GM21526 (cell line): ENCODE data around the gene SERTAD2.

ENCODE experiments used
- ATAC-seq: cut with Tn5 transposase; IDR thresholded peaks from one replicate; pipeline ENCODE4 v1.9.1; 2021; ENCODE audit warnings: moderate library complexity; ENCODE audit not compliant: unreplicated experiment, low FRiP score

Gene SERTAD2

DNA sequence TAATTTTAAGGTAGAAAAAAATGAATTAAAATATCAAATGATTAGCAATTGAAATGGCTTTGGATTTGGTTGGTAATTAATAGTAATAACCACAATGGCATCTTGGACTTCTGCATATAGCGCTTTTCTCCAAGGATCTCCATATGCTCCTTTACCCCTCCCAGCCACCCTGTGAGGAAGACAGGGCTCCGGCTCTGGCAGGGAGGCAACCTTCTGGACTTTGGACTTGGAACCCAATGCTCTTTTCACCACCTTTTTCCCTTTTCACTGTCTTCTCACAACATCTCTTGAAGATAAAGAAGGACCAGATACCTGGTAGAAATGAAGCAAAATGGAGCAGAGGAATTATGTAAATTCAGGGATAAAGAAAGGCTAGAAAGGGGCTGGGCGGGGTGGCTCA, 23.8 kb upstream of the SERTAD2 start:
- ATAC-seq: no peak

DNA sequence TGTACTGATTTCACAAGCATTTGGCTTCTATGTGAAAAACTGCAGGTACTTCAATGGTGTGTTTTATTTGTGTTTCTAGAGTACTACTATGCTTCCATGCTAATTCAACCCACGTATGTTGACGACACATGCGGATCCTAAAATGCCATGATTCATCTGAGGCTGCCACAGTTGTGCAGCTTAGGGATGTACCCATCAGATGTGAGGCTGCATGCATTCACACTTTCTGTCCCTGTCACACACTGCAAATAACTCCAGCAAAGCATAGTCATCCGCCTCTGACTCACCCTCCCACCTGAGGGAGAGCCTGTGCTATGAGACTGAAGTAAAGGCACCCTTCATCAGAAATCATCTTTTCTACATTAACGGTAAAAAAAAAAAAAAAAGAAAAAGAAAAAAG, 22.1 kb upstream of the SERTAD2 start:
- no peak for ATAC-seq

DNA sequence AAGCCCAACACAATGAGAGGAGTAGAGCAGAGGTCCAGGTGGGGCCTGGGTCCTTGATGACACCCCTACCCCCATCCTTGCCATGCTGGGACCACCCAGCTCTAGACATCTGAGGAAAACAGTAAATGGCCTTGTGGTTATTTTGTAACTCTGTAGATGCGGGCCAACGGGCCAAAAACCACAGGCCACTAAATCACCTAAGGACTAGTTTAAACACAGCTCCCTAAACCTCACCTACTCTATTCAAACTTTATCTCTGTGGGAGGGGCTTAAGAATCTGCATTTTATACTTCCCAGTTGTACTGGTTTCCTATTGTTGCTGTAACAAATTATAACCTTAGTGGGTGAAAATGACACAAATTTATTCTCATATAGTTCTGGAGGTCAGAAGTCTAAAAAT, 19.0 kb upstream of the SERTAD2 start:
- no peak for ATAC-seq

DNA sequence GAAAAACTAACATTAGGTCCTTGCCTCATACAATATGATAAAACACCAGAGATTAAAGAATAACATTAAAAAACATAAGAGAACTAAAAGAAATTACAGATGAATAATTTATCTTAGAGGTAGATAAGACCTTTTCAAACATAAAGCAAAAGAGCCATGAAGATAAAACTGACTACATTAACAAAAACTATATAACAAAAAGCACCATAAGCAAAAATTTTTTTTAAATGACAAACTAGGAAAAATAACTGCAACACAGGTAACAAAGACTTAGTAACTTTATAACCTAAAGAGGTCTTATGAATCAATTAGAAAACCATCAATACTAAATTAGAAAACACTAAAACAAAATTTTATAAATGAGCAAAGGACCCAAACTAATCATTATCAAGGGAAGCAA, 16.3 kb upstream of the SERTAD2 start:
- no peak for ATAC-seq

DNA sequence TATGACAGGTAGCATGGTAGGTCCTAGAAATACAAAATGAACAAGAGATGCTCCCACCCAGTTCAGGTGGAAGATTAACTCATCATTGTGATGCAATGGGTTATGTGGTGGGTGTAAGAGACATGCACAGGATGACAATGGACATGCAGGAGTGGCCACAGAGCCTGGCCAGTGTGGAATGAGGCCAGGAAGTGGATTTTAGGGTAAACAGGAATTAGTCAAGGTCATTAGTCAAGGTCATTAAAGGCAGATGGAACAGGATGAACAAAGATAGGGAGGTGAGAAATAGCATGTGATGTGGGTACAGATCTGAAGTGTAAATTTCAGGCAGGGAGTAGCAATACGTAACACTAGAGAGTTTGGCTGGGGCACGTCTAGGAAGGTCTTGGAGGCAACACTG, 15.6 kb upstream of the SERTAD2 start:
- no peak for ATAC-seq

DNA sequence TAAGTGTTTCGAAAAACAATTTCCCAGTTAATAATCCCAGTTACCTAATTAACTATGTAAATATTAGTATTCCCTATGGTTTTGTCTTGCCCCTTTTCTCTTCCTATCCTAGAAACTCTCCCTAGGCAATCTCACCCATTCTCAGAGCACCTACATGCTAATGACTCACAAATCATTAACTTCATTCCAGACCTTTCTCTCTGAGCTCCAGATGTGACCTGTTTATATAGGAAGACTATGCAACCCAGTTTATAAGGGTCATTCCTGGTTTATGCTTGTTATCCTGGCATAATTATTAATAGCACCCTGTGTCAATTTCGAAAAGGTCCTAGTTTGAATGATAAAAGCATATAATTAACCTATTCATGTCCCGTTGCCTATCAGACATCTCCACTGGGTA, 14.8 kb upstream of the SERTAD2 start:
- no peak for ATAC-seq

DNA sequence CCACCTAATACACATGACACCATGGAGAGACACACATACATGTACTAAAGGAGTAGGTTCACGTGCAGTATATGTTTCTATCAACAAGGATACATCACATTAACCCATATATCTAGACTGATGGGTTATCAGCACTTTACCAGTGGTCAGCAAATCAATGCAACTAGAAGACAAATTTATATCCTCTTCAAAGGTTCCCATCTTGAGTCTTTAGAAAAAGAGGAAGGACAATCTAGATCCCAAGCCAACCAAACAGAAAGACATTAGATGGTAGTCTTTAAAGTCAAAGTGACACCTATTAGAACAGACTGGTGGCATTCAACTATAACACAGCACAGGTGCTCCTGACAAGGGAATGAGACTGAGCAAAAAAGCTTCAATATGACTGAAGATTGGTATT, 13.8 kb upstream of the SERTAD2 start:
- ATAC-seq: peak; percentile 19

DNA sequence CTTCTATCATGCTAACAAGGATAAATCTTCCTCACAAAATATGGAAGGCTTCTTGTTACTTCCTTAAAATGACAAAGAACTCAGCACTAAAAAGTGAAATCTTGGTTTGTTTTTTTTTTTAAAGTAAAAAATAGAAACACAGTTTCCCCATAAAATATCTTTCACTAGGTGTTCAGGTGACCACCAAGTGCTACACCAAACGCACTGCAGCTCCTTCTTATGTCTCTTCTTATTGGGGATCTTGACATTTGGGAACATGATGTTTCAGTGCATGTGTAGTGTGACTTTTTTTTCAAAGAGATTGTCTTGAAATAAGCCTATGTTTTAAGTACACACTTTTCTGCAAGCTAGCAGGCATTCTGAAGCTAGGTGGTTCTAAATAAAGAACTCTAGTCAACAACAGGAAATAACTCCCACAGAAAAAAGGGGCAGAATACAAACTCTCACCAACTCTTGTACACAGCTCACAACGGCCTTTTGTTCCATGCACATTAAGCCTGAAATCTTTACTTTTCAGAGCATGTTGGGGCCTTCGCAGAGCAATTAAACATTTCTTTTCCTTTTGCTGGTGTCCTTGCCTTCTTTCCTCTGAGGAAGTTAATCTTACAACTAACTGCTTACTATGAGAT, 13.2 kb upstream of the SERTAD2 start:
- ATAC-seq: peak; percentile 68

DNA sequence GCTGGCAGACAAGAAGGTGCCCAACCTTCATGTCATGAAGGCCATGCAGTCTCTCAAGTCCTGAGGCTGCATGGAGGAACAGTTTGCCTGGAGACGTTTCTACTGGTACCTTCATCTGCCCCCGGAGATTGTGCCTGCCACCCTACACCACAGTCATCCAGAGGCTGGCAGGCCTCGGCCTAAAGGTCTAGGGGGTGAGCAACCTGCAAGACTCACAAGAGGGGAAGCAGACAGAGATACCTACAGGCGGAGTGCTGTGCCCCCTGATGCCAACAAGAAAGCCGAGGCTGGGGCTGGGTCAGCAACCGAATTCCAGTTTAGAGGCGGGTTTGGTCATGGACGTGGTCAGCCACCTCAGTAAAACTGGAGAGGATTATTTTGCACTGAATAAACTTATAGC, 12.0 kb upstream of the SERTAD2 start:
- ATAC-seq: no peak

DNA sequence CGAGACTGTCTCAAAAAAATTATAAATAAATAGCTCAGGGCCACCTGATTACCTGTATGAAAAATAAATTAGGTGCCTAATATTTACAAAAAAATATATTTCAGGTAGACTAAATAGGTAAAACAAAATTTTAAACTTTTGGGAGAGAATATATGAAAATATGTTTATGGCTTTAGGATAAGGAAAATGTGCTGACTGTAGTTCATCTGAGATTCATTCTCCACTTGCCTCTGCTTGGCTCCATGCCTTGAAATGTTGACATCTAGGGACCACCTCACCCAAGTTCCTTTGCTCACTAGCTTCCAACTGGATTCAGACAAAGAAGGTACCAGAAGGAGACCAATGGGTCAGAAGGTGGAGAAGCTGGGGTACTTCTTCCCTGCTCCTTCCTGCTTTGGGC, 9.7 kb upstream of the SERTAD2 start:
- ATAC-seq: no peak

DNA sequence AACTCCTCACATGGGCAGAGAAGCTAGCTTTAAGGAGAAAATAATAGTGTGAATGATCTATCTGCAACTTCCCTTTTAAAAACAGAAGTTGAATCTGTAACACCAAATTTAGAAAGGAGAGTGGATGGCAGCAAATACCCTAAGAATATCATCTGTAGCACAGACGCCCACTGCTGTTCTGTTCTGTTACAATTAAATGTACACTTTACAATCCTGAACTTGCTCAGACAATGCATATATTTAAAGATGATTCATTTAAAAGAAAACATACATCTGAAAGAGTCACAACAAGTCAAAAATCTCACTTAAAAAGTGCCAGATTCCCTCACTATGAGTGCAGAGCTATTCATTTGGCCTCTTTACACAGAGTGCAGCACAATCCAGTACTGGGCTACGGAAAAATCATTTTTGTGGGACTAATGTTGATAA, 8.0 kb upstream of the SERTAD2 start:
- no peak for ATAC-seq

DNA sequence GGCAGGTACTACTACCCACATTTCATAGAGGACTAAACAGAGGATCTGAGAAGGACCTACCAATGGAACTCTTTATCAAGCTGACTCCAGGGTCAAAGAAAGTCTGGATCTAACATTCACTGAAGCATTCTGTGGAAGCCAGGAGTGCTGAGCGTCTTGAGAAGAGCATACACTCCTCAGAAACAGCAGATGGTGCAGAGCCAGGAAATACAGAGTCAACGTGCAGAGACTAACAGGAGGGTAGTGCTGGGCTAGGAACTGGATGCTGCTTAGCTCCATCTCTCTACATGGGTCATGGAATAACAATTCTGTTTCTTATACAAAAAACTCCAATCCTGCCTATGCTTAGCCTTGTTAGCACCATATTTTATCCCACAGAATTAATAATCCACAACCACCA, 5.5 kb upstream of the SERTAD2 start:
- ATAC-seq: no peak

DNA sequence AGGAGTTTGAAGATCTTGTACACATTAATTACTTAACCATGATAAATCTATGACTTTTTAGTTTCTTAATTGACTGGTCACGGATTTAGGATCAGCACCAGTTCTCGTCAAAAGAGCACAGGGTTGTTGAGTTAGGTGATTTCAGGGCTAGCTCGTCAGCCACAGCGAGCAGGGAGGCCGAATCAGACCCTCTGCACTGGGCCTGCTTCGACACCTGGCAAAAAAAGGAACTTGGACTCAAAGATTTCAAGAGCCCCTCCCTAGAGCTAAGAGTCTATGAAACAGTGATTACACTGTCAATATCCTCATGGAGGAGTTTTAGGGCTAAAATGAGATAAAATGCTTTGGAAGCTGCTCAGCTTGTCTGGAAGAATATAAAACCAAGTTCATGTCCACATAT, 4.6 kb upstream of the SERTAD2 start:
- ATAC-seq: no peak

DNA sequence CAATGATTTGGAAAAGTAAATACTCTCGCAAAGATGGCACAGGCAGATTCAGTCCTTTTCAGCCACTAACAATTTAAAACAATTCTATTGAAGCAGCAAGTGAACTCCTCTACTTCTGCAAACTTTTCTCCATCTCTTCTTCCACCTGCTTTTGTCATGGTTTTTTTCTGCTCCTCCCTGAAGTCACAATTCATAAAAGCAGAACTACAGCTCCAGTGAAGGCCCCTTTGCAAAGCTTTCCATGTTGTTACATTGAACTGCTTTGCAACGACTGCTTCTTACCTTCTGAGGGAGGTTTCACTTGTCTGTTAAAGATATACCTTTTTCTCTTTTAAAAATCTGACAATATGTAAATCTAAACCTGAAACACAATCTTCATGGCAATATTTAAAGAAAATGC, 3.7 kb upstream of the SERTAD2 start:
- no peak for ATAC-seq

DNA sequence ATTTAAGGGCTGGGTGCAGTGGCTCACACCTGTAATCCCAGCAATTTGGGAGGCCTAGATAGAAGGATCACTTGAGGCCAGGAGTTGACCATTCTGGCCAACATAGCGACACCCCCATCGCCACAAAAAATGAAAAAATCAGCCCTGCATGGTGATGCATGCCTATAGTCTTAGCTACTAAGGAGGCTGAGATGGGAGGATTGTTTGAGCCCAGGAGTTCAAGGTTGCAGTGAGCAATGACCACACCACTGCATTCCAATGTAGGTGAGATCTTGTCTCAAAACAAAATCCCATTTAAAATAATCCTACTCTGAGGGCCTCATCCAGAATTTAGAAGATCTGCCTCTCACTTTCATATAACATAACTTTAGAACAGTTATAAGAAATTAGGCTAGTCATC, 2.7 kb upstream of the SERTAD2 start:
- no peak for ATAC-seq

DNA sequence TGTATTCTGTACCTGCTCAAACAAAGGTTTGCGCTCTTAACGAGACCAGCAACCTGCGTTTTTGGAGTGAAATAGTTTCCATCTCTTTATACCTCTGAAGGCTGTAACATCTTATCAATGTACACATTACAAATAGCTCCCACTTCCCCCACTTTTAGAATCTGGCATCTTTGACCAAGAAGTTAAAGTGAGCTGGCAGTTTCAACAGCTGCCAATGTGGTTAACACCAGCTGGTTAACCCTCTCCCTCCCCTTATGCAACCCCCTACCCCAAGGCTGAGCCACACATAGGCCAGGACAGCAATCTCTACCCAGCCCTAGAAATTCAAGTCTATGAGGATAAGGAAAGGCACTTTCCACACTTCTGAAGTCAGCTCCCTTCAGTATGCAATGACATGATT, 2.2 kb upstream of the SERTAD2 start:
- ATAC-seq: no peak

DNA sequence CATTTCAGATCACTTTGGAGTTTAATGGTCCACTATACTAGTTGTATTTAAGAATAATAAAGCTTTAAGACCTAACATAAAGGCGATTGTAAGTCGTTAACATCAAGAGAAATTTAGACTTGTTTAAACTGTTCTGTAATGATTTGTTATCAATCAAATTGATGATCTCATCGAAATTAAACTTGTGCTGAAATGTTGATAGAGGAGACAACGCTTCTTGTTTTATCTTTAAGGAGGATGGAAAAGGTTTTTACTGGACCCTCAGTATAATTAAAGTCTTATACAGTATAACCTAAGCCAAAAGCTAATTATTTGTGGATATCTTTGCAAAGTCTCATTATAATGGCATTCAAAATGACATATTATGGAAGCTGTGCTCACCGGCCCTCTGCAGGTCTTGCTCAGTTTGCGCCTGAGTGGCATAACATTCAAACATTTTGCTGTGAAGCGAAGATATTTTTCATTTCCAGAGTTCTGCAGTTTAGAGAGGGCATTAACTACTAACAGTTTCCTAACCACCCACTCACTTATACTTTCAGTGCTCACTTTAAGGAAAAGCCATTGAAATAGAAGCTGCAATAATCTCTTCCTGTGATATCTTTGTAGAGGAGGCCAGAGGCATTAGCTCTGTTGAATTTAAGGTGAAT, 1.4 kb upstream of the SERTAD2 start:
- ATAC-seq: no peak

DNA sequence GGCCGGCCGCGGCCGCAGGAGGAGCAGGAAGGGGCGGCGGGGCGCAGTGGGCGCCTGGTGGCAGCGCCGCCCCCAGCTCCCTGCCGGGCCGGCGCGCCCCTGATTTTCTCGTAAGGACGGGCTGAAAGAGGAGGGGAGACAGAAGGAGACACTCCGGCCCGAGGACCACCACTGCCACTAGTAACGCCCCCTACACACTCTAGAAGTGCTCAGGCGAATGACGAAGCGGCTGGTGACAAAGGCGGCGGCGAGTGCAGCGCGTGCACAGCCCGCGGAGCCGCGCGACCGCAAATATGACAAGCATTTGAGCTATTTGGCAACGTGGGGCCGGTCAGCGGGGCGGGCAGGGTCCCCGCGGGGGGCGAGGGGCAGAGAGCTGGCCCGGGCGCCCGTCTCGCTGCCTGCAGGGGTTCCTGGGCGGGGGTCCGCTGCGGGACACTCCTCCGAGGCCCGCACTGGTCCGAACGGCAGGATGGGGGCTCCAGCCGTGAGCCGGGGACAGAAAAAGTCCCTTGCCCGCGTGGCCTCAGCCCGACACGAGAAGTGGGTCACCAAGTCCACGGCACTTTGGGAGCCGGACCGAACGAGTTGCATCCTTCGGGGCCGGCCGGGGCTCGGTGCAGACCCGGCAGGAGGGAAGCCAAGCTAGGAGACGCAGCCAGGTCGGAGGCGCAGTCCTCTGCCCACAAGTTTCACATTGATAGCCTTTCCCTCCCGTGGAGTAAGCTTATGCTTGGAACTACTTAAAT, 524 bp upstream of the SERTAD2 start:
- ATAC-seq: peak; percentile 41

DNA sequence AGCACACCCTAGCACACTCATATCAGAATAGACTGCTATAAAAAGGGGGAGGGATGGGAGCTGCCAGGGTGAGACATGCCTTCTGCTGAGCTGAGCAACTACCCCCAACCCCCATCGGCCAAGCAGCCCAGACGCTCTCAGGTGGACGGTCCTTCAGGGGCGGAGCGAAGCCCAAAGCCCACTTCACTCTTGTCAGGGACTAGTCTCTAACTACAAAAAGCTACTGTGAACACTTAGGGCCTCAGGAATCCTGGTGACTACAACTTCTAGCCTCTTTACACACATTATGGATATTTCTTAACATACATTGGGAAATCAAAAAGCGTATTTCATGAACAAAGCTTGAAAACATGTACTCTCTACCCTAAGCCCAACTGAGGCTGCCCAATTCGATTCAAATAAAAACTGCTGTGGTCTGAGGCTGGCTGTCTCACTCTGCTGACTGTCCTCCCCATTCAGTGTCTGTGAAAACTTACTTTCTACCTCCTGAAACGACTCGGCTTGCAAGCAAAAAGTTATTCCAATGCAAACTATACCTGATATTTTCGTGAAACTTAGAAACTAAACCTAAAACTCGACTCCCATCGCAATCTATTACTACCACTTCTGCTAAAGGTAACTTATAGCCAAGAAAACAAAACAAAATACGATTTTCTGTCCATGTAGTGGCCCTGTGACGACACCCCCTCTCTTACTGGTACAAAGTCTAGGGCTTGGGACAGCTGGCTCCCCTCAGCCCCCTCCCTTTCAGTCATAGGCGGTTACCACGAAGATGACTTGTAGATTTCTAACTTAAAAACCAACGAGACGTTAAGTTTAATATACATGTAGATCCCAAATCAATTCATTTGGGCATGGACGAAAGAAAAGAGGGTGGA, 1.2 kb downstream of the SERTAD2 start:
- ATAC-seq: no peak

DNA sequence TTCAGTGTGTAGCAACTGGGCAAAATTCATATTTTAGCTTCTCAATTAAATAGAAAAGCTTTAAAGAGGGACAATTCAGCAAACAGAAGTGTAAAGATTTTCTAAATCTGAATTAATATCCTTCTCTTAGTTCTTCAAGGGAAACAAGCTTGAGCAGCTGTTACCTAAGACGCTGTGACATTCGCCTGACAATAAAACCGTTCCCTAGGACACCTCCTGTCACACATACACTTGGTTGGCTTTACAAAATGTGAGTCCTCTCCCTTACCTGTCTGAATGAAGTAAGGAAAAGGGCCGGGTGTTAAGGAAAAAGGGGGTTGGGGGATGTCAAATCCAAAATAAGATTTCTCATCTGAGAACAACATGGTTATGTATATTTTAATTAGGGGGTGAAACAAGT, 2.1 kb downstream of the SERTAD2 start:
- no peak for ATAC-seq

DNA sequence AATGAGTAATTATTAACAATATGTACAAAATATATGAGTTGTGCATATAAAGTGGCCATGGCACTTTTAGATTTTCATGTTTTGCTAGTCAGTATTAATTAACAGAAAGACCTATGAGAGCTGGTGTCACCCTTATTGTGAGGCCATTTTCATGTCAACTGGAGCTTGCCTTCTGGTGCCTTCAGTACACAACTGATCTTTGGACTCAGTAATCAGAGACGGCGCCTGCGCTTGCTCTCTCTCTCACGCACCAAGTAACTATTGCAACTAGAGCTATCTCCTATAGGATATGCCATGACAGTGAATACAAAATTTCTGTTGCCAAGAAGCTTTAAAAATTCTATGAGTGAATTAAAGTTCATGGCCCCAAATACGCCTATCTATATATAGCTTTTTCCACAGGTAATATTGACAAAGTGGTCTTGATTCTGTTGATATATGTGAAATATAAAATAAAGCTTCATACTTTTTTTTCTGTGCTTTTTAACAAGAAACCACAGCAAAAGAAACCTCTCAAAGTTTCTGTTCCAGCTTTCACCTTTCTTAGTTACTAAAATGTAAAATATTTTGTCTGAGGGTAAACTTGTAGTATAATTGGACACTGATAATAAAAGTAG, 2.9 kb downstream of the SERTAD2 start:
- ATAC-seq: no peak
